GM19438 (cell line): Measurements from ENCODE around the gene ARSJ.

ENCODE experiments used
- ATAC-seq: cut with Tn5 transposase; IDR thresholded peaks from one replicate; pipeline ENCODE4 v1.9.1; 2021; ENCODE audit warnings: low read depth; ENCODE audit not compliant: unreplicated experiment

ARSJ gene

GRCh38 chr4:113905301-113905700, 74.1 kb downstream of the ARSJ start:
- no peak for ATAC-seq

- no peak for ATAC-seq
Measured at GRCh38 chr4:113904877-113905276, 74.6 kb downstream of the ARSJ start.

GRCh38 chr4:113901994-113902787, 77.3 kb downstream of the ARSJ start:
- no peak for ATAC-seq

GRCh38 chr4:113899271-113900070, 80.0 kb downstream of the ARSJ start:
- peak; percentile 98 for ATAC-seq

- no peak for ATAC-seq
Measured at GRCh38 chr4:113893546-113893945, 85.9 kb downstream of the ARSJ start.

GRCh38 chr4:113888006-113888405, 91.4 kb downstream of the ARSJ start:
- no peak for ATAC-seq

- no peak for ATAC-seq
Measured at GRCh38 chr4:113885291-113885690, 94.2 kb downstream of the ARSJ start.

GRCh38 chr4:113884655-113885054, 94.8 kb downstream of the ARSJ start:
- no peak for ATAC-seq

- no peak for ATAC-seq
Measured at GRCh38 chr4:113882668-113883067, 96.8 kb downstream of the ARSJ start.

GRCh38 chr4:113881256-113881655, 98.2 kb downstream of the ARSJ start:
- no peak for ATAC-seq

GRCh38 chr4:113880240-113881028, 99.0 kb downstream of the ARSJ start:
- no peak for ATAC-seq

- ATAC-seq = no peak
Measured at GRCh38 chr4:113878668-113879067, 100.8 kb downstream of the ARSJ start.

GRCh38 chr4:113874480-113874879, 105.0 kb downstream of the ARSJ start:
- no peak for ATAC-seq

GRCh38 chr4:113873508-113873907, 105.9 kb downstream of the ARSJ start:
- ATAC-seq = no peak

GRCh38 chr4:113872426-113873260, 106.8 kb downstream of the ARSJ start:
- ATAC-seq = no peak

- ATAC-seq = no peak
Measured at GRCh38 chr4:113871080-113871479, 108.4 kb downstream of the ARSJ start.

GRCh38 chr4:113869743-113870375, 109.6 kb downstream of the ARSJ start:
- ATAC-seq = peak; percentile 80

- no peak for ATAC-seq
Measured at GRCh38 chr4:113866611-113867010, 112.8 kb downstream of the ARSJ start.

GRCh38 chr4:113858924-113859323, 120.5 kb downstream of the ARSJ start:
- ATAC-seq = no peak

- no peak for ATAC-seq
Measured at GRCh38 chr4:113851816-113852215, 127.6 kb downstream of the ARSJ start.
